Inferior parietal cortex (tissue), 1 donor: ENCODE measurements around the gene CDC42BPA.

Experiments used
- DNase-seq: peaks from one replicate; pipeline ENCODE4 v3.0.0-alpha.2; 2016; ENCODE audit errors: extremely low spot score

CDC42BPA gene

DNA sequence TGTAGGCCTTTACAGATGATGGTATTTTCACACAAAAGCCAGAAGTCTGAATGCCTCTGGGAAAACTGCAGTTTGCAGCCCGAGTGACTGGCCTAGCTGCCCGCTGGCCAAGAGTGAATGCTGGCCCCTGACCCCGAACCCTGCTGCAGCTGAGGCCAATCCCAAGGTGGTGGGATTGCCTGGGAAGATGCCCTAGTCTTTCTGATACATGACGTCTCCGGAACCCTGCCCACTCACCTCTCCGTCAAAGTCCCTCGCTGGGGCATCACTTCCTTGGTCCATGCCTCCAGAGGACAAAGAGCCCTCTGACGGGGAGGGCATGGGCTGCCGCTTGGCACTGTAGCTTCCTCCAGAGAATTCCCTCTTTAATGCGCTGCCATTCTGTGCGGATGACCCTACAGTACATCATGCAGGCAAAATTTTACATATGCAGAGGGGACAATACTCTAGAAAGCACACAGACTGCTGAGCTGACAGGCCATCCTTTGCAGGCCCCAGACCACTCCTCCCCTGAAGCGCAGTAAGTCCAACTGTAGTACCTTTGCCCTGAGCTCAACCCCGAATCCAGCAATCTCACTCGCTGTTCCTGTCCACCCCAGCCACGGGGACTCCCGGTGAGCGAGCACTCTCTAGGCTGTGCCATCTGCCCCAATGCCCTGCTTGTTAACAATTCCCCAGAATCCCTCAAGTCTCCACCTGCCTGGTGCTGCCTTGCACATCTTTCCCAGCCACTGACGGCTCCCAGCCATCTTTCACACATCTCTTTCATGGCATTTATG is 323.5 kb downstream of the CDC42BPA start:
- no peak for DNase-seq

DNA sequence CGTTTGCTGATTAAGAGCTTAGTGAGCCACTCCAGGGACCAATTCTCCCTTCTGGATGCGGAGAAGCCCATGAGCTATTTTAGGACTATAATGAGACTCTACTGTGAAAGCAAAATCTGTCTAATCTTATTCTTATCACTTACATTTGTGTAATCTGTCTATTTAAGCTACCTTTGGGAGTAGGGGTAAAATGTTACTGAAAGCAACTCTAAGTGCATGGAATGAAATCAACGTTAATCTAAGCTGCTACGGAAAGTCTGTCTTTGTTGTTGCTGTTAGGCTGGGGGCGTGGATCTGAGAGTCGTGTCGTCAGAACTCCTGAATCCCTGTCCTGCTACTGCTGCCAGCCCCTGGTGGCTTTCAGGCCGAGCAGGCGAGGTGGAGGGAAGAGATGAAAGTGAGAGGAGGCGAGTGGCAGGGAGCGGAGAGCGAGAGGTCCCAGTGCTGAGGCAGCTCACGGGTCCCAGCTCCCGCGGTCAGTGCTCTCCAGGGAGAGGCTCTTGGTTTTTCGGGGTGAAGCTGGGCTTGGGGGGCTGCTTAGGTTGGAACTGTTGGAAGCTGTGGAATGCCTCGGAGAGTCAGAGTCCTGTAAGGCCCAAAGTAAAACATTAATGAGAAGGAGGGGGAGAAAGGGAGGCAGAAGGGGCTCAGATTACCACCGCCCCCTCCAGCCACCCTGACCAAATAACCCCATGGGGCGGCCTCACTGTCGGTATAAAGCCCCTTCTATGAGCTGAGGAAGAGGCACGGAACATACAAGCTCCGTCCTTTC is 324.3 kb downstream of the CDC42BPA start:
- no peak for DNase-seq

DNA sequence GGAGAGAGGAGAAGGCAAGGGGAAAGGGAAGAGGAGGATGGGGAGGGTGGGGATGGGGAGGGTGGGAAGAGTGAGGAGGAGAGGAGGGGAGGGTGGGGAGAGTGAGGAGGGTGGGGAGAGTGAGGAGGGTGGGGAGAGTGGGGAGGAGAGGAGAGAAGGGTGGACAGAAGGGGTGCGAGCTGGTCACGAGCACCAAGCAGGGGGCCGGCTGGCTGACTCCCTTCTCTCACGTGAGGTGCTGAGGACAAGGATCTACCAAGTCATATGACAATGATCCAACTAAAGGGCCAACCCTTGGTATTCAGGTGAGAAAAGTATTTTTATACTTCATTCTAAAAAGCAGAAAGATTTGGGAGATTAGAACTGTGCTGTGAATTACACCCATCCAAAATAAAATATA is 326.4 kb downstream of the CDC42BPA start:
- DNase-seq: no peak

DNA sequence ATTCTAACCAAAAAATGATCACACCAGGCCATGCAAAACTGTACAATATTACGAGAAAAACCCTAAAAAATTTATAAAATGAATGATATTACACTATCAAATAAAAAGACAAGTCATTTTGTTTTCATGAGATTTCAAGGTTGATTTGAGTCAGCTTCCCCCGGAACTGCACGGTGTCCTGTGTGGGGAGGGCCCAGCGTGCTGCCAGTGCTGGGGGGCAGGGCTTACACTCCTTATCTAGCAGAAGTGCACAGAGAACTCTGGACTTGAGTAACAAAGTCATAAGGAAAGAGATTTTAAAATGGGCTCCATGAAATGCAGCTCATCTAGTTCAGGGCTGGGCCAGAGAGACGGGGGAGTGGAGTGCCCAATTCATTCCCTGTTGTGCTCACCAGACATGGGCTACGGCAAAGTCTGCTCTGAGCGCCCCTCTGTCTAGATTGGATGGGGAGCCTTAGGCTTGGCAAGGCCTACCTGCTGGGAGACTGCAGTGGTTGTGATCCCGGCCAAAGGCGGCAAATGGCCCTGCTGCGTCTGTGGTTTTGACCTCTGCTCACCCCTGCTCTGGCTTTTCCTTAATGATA is 328.1 kb downstream of the CDC42BPA start:
- DNase-seq: no peak

DNA sequence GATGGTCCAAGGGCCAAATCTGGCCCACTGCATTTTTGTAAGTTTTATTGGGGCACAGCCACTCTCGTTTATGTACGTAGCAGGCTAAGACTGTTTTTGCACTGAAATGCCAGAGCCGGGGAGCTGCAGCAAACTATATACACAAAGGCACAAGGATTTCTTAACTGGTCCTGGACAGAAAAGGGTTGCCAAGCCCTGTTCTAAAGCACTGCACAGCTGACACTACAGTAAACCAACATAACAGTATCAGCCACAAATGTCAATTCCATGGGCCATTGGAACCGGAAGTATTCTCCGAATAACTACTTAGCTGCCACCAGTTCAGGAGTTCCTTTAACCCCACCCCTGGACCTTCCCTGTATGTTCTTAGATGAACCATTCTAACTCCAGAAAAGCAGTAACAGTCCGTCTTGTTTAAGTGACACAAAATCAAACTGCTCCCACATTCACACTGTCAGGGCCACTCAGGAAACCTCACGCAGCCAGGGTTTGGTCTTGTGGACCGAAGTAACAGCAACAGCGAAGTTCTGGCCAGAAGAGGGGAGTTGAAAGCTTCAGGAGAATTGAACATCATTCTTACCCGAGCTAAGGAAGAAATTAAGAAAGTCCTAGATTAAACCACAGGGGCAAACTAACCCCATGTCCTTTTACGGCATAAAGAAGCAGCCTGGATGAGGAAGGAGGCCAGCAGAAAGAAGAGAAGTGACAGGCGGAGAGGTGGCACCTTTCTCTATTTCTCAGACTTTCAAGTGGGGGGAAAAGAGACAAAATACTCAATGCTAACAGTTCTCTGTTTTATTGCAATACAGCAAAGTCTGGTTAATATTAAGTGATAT is 329.0 kb downstream of the CDC42BPA start:
- no peak for DNase-seq

DNA sequence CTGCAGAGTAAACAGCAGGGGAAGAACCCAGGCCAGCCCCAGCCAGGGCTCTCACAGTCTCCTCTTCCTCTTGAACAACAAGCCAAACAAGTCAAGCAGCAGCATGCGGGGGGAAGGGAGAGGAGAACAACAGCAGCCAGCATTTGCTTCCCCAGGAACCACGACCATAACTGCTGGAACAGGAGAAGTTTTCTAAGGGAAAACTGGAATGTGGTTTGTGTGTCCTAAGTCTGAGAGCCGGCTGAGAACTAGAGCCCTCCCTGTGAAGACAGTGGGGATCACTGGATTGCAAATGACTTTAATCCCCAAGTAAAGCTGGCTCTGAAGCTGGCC is 330.0 kb downstream of the CDC42BPA start:
- DNase-seq: no peak

DNA sequence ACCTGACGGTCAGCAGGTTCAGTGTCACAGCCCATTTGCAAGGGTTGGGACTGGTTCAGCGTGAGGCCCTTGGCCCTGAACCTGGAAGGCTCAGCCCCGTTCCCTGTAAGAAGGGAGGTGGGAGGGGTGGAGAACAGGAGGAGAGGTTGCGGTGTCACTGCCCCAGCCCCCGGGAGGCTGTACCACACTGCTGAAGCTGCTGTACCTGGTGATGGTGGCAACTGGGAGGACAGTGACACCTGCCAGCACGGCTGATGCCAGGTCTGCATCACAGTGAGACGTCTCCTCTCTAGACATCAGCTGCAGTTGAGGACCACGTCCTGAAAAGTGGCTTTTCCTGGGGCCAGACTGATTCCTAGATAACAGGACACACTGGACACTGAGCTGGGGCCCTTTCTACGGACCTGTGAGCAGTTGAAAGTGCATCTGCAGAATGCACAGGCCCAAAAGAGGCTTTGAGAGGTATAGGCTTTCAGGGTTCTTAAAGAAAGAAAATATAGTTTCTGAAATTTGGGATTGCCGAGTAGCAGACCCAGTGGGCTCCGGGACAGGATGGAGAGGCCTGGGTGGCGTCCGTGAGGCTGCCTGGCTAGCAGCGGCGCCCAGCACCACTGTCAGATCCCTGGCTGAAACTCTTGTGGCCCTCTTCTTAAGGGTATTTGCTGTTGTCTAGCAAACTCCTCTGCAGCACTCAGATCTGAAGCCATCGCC is 330.5 kb downstream of the CDC42BPA start:
- DNase-seq: no peak

DNA sequence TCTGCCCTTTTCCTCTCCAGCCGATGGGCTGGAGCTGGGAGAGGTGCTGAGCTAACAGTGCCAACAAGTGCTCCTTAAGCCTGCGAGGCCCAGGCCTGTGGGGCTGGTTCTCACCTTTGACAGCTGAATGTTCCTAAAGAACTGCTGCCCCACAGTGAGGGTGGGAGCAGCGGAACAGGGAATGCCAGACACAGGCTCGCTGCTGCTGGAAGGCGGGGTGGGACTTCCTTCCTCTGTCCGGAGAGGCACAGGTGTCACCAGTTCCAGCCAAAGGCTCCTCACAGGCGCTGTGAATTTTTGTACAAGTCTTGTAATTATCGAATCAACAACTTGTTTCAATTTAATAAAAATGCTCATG is 331.1 kb downstream of the CDC42BPA start:
- DNase-seq: no peak

DNA sequence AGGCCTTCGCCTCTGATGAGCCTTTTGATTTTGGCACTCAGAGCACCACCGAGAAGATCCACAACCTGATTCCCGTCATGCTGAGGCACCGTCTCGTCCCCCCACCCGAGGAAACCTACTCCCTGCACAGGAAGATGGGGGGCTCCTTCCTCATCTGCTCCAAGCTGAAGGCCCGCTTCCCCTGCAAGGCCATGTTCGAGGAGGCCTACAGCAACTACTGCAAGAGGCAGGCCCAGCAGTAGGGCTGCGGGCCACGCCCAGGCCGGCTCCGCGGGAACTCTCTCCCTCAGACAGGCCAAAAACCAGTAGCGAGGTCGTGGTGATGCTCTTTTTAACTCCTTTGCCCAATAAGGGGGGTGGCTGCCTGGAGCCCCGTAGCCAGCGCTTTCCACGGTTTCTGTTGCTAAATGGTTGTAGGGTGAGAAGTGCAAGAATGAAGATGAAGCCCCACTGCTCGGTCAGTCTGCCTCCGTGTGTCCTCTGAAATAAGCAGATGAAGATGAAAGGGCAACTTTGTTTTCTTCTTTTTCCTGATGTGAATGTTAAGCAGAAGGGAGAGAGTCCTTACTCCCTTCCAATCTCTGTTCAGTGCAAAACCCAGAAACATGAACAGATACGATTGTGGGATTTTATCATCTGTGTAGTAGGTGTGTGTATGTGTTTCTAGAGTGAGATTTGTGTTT is 331.7 kb downstream of the CDC42BPA start:
- DNase-seq: no peak

DNA sequence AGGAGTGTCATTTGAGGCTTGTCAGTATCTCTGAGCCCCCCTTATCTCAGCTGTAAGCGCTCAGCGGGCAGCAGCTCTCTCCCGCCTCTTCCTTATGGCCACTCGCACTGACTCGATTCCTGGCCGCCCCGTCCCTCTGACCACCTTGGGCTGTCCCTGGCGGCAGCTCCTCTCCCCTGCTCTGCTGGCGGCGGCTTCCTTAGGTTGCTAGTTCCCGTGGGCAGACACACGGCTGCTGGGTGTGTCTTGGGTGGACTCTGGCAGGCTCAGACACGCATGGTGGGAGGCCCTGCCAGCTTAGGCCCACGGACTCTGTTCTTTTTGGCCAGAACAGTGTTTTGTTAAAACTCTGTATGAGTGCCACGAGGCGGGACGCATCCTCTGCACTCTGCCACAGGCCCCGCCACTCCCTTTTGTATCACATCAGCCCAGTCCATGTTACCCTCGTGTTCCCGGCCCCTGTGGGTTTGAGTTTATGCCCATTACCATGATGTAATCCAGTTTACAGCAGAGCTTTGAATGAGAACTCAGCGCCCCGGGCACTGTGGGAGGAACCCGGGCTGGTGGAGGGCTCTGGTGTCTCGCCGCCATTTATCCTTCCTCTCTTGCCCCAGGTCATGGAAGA is 332.3 kb downstream of the CDC42BPA start:
- no peak for DNase-seq

DNA sequence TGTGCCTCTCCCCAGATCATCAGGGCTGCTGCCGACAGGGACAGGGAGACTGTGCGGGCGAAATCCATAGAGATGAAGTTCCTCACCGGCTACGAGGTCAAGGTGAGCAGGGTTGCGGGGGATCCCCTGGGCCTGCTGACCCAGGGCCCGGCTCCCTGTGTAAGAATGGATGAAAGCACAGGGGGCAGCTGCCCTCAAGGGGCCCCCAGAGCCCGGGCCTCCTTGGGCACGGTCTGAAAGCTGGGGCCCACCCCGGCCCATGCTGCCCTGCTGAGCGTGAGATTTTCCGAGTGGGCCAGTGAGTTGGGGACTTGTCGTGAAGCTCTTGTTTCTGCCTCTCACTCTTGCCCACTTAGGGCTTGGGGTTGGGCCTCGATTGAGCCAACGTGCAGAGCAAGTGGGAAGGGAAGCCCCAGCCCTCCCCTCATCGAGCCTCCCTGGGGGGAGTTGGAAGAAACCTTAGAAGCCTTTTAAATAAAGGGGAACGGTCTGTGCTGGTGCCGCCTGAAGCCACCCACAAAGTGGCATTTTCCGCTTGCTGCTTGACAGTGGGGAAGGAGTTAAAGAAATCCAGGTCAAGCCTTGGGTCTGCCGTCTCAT is 333.0 kb downstream of the CDC42BPA start:
- no peak for DNase-seq

DNA sequence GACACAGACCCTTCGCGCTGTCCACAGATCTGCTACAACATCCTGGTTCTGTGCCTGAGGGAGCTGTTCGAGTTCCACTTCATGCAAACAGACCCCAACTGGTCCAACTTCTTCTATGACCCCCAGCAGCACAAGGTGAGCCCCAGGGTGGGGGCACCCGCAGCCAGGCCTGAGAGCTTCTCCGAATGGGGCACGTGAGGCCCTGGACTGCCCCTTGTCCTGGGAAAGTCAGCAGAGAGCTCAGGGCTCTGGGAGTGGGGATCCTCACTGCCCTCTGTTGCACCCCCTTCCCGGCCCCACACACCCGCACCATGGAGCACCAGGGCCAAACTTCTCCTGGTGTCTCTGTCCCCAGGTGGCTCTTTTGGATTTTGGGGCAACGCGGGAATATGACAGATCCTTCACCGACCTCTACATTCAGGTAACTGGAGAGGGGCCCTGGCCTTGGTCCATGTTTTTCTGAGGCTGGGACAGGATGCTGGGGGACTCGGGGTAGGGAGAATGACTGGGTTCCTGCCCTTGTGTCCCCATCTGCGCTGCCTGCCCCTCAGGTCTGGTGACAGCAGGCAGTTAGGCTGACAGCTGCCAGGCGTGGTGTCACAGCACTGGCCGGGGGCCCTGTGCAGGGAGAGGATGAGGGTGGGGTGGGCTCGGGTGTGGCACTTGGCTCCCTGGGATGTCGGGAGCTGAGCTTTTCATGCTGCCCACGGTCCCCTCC is 333.6 kb downstream of the CDC42BPA start:
- no peak for DNase-seq

DNA sequence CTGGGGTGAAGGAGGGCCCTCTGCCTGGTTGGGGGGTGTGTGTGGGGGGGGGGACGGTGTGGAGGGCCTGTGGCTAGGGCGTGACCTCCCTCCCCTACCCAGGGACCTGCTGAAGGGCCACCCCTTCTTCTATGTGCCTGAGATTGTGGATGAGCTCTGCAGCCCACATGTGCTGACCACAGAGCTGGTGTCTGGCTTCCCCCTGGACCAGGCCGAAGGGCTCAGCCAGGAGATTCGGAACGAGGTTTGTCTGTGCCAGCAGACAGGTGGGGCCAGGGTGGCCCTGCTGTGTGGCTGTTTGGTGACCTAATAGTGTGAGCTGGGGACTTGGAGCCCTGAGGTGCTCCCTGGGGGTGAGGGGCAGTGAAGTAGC is 334.3 kb downstream of the CDC42BPA start:
- DNase-seq: no peak

DNA sequence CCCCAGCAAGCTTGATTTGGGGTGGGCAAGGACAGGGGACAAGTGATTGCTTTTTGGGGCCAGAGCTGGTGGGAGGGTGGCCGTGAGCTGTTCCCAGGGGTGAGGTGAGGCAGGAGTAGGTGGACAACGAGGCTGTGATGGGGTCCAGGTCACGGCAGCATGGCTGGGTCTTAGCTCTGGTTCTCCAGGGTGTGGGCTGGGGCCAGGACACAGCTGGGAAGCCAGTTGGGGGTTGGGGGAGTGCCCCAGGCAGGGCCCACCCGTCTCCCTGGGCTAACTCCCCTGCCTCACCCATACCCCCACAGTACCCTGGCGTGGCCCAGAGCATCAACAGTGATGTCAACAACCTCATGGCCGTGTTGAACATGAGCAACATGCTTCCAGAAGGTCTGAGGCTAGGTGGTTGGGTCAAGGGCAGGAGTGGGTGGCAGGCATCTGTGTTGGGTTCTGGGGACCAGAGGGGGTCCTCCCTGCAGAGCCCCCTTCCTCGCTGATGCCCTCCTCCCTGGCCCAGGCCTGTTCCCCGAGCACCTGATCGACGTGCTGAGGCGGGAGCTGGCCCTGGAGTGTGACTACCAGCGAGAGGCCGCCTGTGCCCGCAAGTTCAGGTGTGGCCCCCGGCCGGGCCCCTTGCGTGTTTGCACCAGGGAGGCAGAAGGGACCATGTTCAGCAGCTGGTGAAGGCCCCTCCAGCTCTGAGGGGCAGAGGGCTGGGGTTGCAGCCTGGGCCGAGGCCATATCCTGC is 334.9 kb downstream of the CDC42BPA start:
- no peak for DNase-seq

DNA sequence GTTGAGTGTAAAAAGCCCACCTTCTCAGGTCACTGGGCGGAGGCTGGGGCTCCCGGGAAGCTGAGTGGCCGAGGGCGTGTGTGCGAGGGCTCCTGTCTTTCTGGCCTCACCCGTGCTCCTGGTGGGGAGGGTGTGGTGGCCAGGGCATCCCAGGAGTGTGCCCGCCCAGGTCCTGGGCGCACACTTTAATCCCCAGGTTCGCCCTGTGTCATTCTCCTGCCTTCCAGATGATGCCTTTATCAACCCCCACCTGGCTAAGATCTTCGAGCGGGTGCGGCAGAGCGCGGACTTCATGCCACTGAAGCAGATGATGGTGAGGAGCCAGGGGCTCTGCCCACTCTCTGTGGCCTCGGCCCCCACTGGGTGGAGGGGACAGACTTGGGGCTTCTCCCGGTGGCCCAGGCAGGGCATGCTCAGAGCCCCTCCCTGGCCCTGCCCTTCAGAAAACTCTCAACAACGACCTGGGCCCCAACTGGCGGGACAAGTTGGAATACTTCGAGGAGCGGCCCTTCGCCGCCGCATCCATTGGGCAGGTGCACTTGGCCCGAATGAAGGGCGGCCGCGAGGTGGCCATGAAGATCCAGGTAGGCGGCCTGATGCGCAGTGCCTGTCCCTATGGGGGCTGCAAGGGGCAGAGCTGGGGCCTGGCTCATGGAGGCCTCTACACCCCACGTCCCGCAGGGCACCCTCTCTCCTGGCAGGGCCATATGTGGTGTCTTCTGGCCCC is 335.7 kb downstream of the CDC42BPA start:
- DNase-seq: no peak

DNA sequence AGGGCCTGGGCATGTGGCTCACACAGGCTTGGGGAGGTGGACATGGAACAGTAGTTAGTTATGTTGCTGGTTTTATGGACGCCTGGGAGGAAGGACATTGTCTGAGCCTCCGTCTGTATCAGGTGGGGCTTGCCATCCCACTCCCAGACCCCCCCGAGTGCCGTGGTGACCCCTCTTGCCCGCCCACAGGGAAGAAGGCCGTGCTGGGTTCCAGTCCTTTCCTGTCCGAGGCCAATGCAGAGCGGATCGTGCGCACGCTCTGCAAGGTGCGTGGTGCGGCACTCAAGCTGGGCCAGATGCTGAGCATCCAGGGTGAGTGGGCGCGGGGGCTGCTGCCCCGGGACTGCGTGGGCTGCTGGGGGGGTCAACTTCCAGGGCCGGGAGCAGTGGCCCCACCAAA is 336.5 kb downstream of the CDC42BPA start:
- DNase-seq: no peak

DNA sequence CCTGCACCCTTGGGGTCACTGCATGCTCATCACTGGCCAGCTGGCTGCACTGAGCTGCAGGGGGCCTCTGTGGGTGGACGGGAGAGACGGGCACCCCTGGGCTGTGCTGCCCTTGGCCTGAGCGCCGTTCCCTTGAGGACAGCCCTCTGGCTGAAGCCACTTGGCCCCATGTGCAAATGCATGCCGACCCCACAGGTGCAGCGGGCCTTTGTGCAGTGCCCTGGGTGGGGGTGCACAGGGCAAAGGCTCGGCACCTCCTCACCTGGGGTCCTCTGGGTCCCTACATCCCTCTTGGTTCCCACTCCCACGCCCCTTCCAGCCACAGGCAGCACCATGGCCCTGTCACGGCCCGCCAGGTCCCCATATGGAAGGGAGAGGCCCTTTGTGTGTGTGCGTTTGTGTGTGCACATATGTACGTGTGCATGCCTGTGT is 336.9 kb downstream of the CDC42BPA start:
- DNase-seq: no peak
